Esophagus muscularis mucosa (tissue), 4 donors: Measurements from ENCODE around the gene MSMB. TPM values are rescaled to one million over a fixed set of nuclear protein-coding genes. Genes with fewer than 3 reads are reported as not detected.

ENCODE experiments used
- DNase-seq: peaks from one replicate; pipeline ENCODE4 v3.0.0-alpha.2; 2017; ENCODE audit errors: extremely low spot score
- H3K27ac ChIP-seq, 4 donors: fragments of 200-600 bp; sonication (generic); replicated peaks in 1 of 4; 1 replicate in 3 of 4; 2 replicates in 1 of 4; pipeline ENCODE4 v1.5.1; 2016 to 2019; ENCODE audit warnings: mild to moderate bottlenecking in 1 of 4
- H3K27me3 ChIP-seq, 4 donors: fragments of 200-600 bp; sonication (generic); one replicate each; pipeline versions ENCODE4 v1.5.1 to v1.6.0; 2016 to 2019
- H3K36me3 ChIP-seq, 4 donors: fragments of 200-600 bp; sonication (generic); one replicate each; pipeline ENCODE4 v1.5.1; 2016 to 2019
- H3K4me1 ChIP-seq, 4 donors: fragments of 200-600 bp; sonication (generic); one replicate each; pipeline ENCODE4 v1.5.1; 2016 to 2019
- H3K4me3 ChIP-seq, 4 donors: fragments of 200-600 bp; sonication (generic); 1 replicate in 2 of 4; 2 replicates in 2 of 4; pipeline ENCODE4 v1.5.1; 2016 to 2019; ENCODE audit warnings: mild to moderate bottlenecking in 4 of 4, moderate library complexity in 1 of 4
- H3K9me3 ChIP-seq, 4 donors: fragments of 200-600 bp; sonication (generic); 1 replicate in 3 of 4; 2 replicates in 1 of 4; pipeline ENCODE4 v1.5.1; 2016 to 2019
- CTCF ChIP-seq, 3 experiments: fragments of 200-600 bp in 2 of 3; fragments of 450-650 bp in 1 of 3; sonication (generic) in 2 of 3; IDR thresholded peaks; one replicate each; pipeline ENCODE4 v1.5.1; 2017 to 2019; ENCODE audit warnings: antibody characterized with exemption in 3 of 3, mild to moderate bottlenecking in 2 of 3, moderate library complexity in 1 of 3
- EP300 ChIP-seq: sonication (generic); formaldehyde crosslinking; IDR thresholded peaks from one replicate; pipeline ENCODE4 v1.6.1; 2017; ENCODE audit warnings: antibody characterized with exemption
- POLR2A ChIP-seq: fragments of 450-650 bp; IDR thresholded peaks from one replicate; pipeline ENCODE4 v1.6.1; 2017; ENCODE audit warnings: antibody characterized with exemption, moderate library complexity, mild to moderate bottlenecking, low read depth
- POLR2AphosphoS5 ChIP-seq, 2 donors: sonication (generic); formaldehyde crosslinking; IDR thresholded peaks; one replicate each; pipeline ENCODE4 v1.6.1; 2017; ENCODE audit warnings: antibody characterized with exemption in 2 of 2
- WGBS: methylation state at CpG from one replicate; pipeline ENCODE4 v1.1.5; 2018; 5-methylcytosine and 5-hydroxymethylcytosine counted together
- intact Hi-C: fragments of 100-400 bp; cut with DNase I; formaldehyde crosslinking; loops from one replicate; pipeline ENCODE4 v1.15.1; 2023
- total RNA-seq, 4 donors: library from RNA; depleted of rRNA; stranded (reverse); fragments of >200 nt; gene quantifications; one replicate each; pipeline versions ENCODE4 v1.1.0 to v1.2.1, GENCODE V29; 2016

The MSMB gene
- total RNA-seq, 4 donors from 2014 or later = not detected

GRCh38 chr10:46016811-46017210 is 29.3 kb downstream of the MSMB start:
- no peaks in the 10 kb centered on the region for H3K9me3 ChIP-seq
- no peaks in the 10 kb centered on the region for H3K27me3 ChIP-seq
- peaks cover 25 to 48% (median 42%) of the 10 kb centered on the region in 4 donors for H3K36me3 ChIP-seq
- peaks cover 43 to 72% (median 59%) of the 10 kb centered on the region in 4 donors for H3K4me1 ChIP-seq
- TF ChIP-seq EP300 (no peak), POLR2AphosphoS5 (IDR thresholded peaks at IDR 0.05) (no peak), POLR2A (no peak), CTCF (IDR thresholded peaks at IDR 0.05) (no peak)
- DNase-seq = no peak
- intact Hi-C loops = no loop called here
- H3K27ac ChIP-seq = no peak overlapping the region
- no peak overlapping the region for H3K4me3 ChIP-seq
- WGBS = 83% methylated on average over 1 of the region's 1 CpG

- no peak for DNase-seq
- Histone ChIP-seq H3K4me1 (peaks cover 40 to 66% (median 53%) of the 10 kb centered on the region in 4 donors), H3K36me3 (peaks cover 29 to 54% (median 49%) of the 10 kb centered on the region in 4 donors), H3K9me3 (no peaks in the 10 kb centered on the region), H3K27ac (no peak overlapping the region), H3K27me3 (no peaks in the 10 kb centered on the region), H3K4me3 (no peak overlapping the region)
- intact Hi-C loops = no loop called here
- no peak for TF ChIP-seq POLR2A
- TF ChIP-seq EP300 = no peak
- TF ChIP-seq POLR2AphosphoS5 (IDR thresholded peaks at IDR 0.05) = no peak
- no peak for TF ChIP-seq CTCF (IDR thresholded peaks at IDR 0.05)
- 97% methylated on average over 5 of the region's 5 CpGs for WGBS
Measured at GRCh38 chr10:46016190-46016589, 29.9 kb downstream of the MSMB start.

- TF ChIP-seq POLR2AphosphoS5 (IDR thresholded peaks at IDR 0.05) (no peak), POLR2A (no peak), EP300 (no peak), CTCF (IDR thresholded peaks at IDR 0.05) (no peak)
- WGBS = 92% methylated on average over 5 of the region's 5 CpGs
- peaks cover 43 to 67% (median 62%) of the 10 kb centered on the region in 4 donors for H3K36me3 ChIP-seq
Measured at GRCh38 chr10:46014683-46015405, 31.2 kb downstream of the MSMB start.

GRCh38 chr10:46014206-46014605 is 31.9 kb downstream of the MSMB start:
- 93% methylated on average over 5 of the region's 5 CpGs for WGBS
- Histone ChIP-seq H3K4me3 (no peak overlapping the region), H3K36me3 (peaks cover 49 to 74% (median 68%) of the 10 kb centered on the region in 4 donors), H3K4me1 (peaks cover 27 to 54% (median 35%) of the 10 kb centered on the region in 4 donors), H3K27ac (no peak overlapping the region), H3K9me3 (no peaks in the 10 kb centered on the region), H3K27me3 (no peaks in the 10 kb centered on the region)
- no peak for TF ChIP-seq POLR2AphosphoS5 (IDR thresholded peaks at IDR 0.05)
- TF ChIP-seq CTCF (IDR thresholded peaks at IDR 0.05) = no peak
- no peak for TF ChIP-seq POLR2A
- TF ChIP-seq EP300 = no peak
- no peak for DNase-seq
- intact Hi-C loops = no loop called here

More at GRCh38 chr10:46014683-46015405, 31.2 kb downstream of the MSMB start:
- intact Hi-C loops = no loop called here
- no peak overlapping the region for H3K27ac ChIP-seq
- no peak for DNase-seq
- no peaks in the 10 kb centered on the region for H3K27me3 ChIP-seq
- no peak overlapping the region for H3K4me3 ChIP-seq
- no peaks in the 10 kb centered on the region for H3K9me3 ChIP-seq
- peaks cover 34 to 54% (median 40%) of the 10 kb centered on the region in 4 donors for H3K4me1 ChIP-seq
